HG03025 (cell line): ENCODE results near the gene CYBB.

Experiments
- ATAC-seq: cut with Tn5 transposase; IDR thresholded peaks from one replicate; pipeline ENCODE4 v1.9.1; 2021; ENCODE audit warnings: mild to moderate bottlenecking, moderate library complexity; ENCODE audit not compliant: unreplicated experiment, low FRiP score

The CYBB gene

GRCh38 chrX:37830371-37830770, 50.5 kb downstream of the CYBB start:
- no peak for ATAC-seq

- no peak for ATAC-seq
Observed at GRCh38 chrX:37834937-37835336, 55.1 kb downstream of the CYBB start.

DNA sequence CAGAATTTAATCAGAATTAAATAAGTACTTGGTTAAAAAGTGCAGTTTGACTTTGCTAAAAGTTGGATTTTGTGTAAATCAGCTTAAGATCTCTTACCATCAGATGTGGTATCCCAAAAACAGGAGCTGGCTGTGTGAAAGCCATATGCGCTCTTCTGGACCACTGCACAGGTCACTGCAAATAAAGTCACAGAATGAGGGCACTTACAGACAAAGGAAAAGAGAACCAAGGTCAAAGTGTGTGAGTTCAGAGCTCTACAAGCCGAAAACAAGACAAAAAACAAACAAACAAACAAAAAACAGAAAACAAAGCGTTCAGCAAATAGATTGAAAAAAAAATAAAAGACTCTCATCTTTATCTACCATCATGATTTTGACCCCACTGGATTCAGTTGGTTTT, 61.1 kb downstream of the CYBB start:
- ATAC-seq = no peak

DNA sequence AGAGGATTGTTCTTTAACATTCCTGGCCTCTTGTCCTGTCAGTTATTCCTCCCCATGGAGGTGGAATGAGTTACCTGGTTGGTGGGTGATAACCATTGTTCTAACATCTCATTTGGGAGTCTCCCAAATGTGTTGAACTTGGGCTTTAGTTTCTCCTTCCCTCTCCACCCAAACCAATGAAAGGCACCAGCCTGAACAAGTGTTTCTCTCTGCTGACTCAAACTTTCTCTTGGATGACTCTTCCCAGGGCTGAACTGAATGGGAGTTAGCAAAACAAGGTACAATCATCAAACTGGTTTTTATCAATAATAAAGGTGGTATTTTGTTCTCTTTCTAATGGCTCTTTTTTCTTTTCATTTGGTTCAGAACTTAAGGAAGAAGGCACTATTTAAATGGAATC, 64.8 kb downstream of the CYBB start:
- no peak for ATAC-seq

GRCh38 chrX:37846141-37846540, 66.3 kb downstream of the CYBB start:
- no peak for ATAC-seq

- ATAC-seq = no peak
Observed at GRCh38 chrX:37846558-37846933, 66.7 kb downstream of the CYBB start.

DNA sequence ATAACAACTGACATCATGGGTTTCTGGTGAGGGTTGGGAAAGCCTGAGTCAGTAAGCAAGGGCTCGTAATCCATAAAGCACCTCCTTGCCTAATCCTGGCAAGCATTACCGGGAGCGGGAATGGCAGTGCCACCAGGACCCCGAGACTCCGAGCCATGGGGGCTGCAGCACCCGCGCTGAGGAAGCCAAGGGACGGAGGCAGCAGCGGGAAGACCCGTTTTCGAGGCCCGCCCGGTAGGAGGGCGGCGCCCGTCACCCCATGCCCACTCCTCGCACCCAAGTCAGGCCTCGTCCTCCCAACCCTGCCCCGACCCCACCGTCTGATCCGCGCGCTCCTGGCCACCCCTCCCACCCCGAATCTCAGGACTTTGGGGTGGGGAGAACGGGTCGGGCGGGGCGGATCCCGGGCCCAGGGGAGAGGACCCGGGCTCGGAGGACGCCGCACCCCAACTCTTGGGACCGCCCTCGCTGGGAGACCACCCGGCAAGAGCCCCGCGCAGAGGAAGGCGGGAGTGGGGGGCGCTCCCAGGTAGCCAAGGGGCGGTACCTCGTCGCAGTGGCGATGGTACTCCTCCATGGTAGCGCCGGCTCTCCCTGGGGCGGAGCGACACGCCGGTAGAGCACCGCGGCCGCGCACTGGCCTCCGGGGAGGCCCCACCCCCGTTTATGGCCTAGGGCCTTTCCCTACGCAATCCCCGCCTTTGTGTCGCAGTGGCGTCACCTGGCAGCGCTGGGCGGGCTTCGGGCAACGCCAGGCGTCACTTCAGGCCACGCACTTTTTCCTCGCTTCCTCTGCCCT, 67.3 kb downstream of the CYBB start, which contains the start of gene DYNLT3:
Gene DYNLT3, minus strand, starts transcription at position 638 of the 799 bp plus-strand sequence. Its CDS starts 61 bp downstream, at position 577.
- ATAC-seq = peak; percentile 99

DNA sequence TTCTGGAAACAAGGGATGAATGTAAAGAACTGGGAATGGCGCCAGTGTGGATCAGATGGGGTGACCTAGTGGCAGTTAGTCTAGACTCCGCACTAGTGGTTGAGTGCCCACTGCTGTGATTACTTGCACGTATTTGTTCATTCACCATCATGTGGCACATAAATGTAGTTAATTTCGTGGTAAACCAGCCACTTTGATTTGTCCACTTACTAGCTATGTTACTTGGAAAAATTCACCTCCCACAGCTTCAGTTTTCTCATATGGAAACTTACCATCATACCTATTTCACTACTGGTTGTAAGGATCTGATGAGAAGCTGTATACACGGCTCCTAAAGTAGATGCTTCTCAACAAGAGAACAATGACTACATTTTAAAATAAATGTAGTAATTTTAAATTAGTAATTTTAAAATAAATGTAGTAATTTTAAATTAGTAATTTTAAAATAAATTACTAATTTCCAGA, 67.9 kb downstream of the CYBB start:
- ATAC-seq = no peak

- ATAC-seq = no peak
Observed at GRCh38 chrX:37854148-37854547, 74.3 kb downstream of the CYBB start.

- ATAC-seq = no peak
Observed at GRCh38 chrX:37854748-37855147, 74.9 kb downstream of the CYBB start.

DNA sequence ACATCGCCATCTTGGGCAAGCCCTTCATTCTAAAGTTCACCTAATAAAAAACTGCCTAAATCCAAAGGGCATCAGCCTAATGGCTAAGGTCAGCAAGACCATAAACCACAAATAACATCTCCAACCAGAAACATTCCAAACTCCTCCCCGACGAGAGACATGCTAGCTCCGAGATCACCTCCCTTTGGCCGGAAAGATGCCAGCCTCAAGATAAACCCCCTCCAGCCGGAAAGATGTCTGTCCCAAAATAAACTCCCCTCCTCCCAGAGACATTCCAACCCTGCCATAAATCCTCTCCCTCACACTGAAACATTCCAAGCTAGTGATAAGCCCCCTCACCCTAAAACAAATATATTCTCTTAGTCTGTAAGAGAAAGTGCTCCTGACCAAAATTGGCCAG, 80.9 kb downstream of the CYBB start:
- ATAC-seq = no peak

DNA sequence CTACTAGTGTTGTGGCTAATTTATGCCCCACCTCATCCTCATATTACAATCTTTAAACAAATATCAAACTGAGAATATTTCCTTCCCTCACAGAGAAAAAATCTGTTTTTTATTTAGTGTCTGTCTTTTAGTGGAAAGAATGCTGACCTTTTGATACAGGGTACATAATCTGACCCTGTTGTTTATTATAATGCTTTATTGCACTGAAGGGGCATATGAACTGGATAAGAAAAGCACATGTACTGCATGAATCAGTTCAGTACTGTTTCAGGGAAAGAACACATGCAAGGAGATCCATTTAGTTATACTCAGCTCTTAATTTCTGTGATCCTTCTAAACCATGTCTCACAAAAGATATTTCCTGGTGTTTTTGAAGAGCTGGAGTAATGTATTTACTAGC, 83.0 kb downstream of the CYBB start:
- no peak for ATAC-seq
